K562 treated with DMSO at 1 percent for 4 hours (cell line): Measurements from ENCODE around the gene TICAM2. TPM values are rescaled to one million over a fixed set of nuclear protein-coding genes. Genes with fewer than 3 reads are reported as not detected.

Source experiments
- total RNA-seq: library from RNA; unstranded; fragments of 300-600 nt; gene quantifications from 2 replicates; pipeline ENCODE4 v1.2.3, GENCODE V29; 2022; ENCODE audit not compliant: insufficient read depth

Gene TICAM2
- total RNA-seq: 1.0 and 1.5 TPM in 2 replicates

GRCh38 chr5:115601701-115602590 lies at the start of gene TICAM2:
Gene TICAM2, minus strand, starts transcription at chr5:115602479. Its CDS starts 21,223 bp downstream, at chr5:115581256.

GRCh38 chr5:115625579-115626444 lies 23.5 kb upstream of the TICAM2 start, which contains the start of gene TMED7:
Gene TMED7, minus strand, starts transcription at chr5:115626036. Its CDS starts 244 bp downstream, at chr5:115625792.

GRCh38 chr5:115544436-115545350 lies 57.6 kb downstream of the TICAM2 start, which contains the start of gene FEM1C:
Gene FEM1C, minus strand, starts transcription at chr5:115544775. Its CDS starts 1,282 bp downstream, at chr5:115543493.

Other genes starting within 250 kb of the TICAM2 start
- gene FEM1C, start 57.7 kb downstream of the TICAM2 start, total RNA-seq: 2.1 and 2.9 TPM in 2 replicates
- gene TMED7, start 23.6 kb upstream of the TICAM2 start, total RNA-seq: 12.8 and 14.7 TPM in 2 replicates
- not detected in 2 replicates for gene CDO1, start 214.2 kb upstream of the TICAM2 start, total RNA-seq
- gene ATG12, start 239.1 kb upstream of the TICAM2 start, total RNA-seq: 23.6 and 25.9 TPM in 2 replicates
- gene AP3S1, start 239.5 kb upstream of the TICAM2 start, total RNA-seq: 28.5 and 35.2 TPM in 2 replicates